Stimulated activated CD8-positive, alpha-beta memory T cell treated with anti-CD3 and anti-CD28 coated beads, Interleukin-12 subunit alpha, Interleukin-12 subunit beta, amount 100 ng/mL, for 1 hour (primary cell): ENCODE data around the gene MCMBP.

Experiments
- DNase-seq: peaks from one replicate; pipeline ENCODE4 v3.0.0-alpha.2; 2020; ENCODE audit warnings: low read depth

Gene MCMBP

DNA sequence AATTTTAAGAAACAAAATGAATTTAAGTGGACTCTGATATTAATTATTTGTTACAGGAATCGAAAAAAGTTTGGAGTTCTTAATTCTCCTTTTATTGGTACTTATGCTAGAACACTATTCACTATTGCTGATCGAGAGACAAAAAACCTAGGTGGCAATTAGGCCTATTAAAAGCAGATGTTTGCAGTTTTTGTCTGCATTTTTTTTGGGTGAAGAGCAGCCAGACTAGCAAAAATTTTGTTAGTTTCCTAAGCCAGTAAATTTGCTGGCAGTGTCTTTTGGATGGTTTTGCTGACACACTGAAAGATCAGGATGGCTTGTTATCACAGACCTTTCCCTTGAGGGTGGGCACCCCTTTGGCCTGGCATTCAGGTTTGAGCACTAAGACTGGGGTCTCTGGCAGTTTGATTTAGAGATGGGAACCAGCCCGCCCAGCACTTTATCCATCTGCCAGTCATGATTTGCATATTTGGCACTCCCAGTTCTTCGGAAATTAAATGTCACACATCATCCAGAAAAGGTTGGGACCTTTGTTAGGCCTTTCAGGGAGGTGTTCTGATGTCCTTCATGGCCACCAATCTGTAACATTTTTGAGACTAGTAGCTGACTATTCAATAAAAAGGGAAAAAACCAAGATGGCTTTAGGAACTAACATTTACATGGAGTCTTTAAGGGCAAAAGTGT lies 89.5 kb downstream of the MCMBP start:
- DNase-seq: no peak

DNA sequence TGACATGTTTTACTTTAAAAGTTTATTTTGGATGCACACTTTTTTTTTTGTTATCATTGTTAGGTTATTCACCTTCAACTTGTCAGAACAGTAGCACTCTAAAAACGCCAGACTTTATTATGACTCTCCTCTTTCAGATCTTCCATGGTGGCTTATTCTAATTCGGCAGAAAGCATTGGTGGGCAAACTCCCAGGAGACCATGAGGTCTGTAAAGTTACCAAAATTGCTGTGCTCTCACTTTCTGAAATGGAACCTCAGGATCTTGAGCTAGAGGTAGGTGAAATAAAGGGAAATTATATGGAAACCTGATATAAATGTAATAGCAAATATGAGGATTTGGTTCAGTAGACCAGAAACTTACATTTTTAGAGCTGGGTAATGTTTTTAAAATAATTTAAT lies 91.1 kb downstream of the MCMBP start:
- no peak for DNase-seq

DNA sequence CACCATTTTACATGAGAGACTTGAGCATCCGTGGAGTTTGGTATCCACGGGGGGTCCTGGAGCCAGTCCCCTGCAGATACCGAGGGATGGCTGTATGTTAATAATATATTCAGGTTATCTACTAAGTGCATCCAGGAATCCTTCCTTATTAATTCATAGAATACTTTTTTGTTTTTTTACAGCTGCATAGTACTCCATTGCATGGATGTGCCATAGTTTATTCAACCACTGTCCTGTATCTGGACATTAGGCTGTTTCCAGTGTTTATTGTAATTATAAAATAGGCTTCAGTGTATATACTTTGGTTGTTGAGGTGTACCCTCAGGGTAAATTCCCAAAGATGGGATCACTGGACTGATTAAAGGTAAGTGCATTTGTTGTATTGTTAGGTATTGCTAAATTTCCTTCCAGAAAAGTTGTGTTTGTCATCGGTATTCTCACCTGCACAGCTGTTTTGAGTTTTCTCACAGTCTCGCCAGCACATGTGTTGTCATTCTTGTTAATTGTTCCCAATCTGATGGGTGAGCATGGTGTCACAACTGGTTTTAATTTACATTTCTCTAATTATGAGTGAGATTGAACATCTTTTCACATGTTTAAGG lies 91.7 kb downstream of the MCMBP start:
- no peak for DNase-seq
